Suppressor macrophage (primary cell): ENCODE measurements around the gene SDHB.
"Not testable (repeated sequence)": the region's sequence is repeated elsewhere in the genome, so short reads cannot be mapped to it uniquely, and the experiment has no call there.

Source experiments
- DNase-seq, 4 experiments: peaks; one replicate each; pipeline ENCODE4 v3.0.0-alpha.2; 2020 to 2022

Gene SDHB

GRCh38 chr1:17075470-17076255 is 21.8 kb upstream of the SDHB start:
- DNase-seq = peak; percentile 68 to 84 (median 78)

DNA sequence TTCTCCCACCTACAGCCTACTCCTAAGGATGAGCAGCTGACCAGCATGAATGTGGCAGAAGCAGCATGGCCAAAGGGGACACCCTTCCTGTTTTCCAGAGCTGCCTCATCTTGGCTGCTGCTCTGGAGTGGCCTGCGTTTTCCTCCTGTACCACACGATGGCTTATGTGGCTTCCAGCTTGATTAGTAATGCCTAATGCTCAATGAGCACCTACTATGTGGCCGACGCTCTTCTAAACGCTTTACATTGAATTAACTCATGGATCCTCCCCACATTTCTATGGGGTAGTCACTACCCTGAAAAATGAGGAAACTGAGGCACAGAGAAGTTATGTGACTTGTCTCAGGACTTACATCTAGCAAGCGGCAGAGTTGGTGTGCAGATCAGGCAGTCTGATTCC is 18.0 kb upstream of the SDHB start:
- DNase-seq = no peak

DNA sequence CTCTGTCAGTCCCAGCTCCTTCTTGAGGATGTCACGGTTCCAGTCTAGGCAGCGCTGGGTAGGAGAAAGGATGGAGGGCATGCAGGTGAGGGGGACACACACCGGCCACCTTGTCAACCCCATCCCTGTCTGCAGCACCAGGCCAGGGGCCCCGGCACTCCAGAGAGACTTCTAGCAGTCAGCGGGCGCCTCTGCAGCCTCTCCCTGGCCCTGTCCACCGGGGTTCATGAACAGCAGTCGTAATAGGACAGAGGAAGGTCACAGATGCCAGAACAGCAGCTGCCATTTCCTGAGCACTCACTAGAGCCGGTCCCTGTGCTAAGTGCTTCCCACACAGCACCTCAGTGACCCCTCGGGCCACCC is 16.3 kb upstream of the SDHB start:
- DNase-seq = no peak

GRCh38 chr1:17069452-17070162 is 15.8 kb upstream of the SDHB start:
- no peak for DNase-seq

GRCh38 chr1:17068789-17069188 is 15.0 kb upstream of the SDHB start:
- DNase-seq = no peak

GRCh38 chr1:17067465-17068240 is 13.8 kb upstream of the SDHB start:
- DNase-seq = no peak

DNA sequence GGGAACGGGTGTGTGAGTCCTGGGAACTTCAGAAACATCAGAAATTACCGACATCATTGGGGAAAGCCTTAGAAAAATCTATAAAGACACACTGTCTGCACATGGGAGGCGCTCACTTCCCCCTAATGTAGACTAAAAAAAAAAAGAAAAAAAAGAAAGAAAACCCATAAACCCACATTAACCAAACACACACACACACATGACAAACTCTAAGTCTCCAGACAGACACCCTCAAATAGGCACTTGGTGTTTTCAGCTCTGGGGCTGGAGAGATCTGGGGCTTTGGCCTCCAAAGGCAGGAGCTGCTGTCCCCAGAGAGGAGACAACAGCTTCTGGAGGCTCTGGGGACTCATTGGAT is 13.2 kb upstream of the SDHB start:
- peak in 2 of 4 experiments; percentile 58 to 61 for DNase-seq

- DNase-seq = peak; percentile 39 to 84 (median 71)
Observed at GRCh38 chr1:17066361-17067068, 12.7 kb upstream of the SDHB start.

DNA sequence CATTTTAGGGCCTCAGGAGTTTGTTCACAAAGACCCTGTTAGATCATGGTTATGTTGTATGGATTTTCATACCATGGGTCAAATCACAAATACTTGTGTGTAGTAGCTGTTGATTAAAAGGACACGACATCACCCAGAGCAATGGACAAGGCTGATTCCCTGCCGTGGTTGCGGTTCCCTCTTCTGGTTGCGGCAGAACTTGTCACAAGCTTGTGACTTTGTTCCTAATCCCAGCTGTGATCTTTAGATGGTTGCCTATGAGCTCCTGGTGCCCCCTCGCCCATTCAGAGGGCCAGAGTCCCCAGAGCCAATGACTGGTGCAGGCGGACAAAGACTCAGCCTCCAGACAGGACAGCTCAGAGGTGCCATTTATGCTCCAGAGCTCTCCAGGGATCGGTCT is 11.8 kb upstream of the SDHB start:
- peak; percentile 59 to 77 (median 73) for DNase-seq

- not testable (repeated sequence) for DNase-seq
Observed at GRCh38 chr1:17062751-17063150, 8.9 kb upstream of the SDHB start.

DNA sequence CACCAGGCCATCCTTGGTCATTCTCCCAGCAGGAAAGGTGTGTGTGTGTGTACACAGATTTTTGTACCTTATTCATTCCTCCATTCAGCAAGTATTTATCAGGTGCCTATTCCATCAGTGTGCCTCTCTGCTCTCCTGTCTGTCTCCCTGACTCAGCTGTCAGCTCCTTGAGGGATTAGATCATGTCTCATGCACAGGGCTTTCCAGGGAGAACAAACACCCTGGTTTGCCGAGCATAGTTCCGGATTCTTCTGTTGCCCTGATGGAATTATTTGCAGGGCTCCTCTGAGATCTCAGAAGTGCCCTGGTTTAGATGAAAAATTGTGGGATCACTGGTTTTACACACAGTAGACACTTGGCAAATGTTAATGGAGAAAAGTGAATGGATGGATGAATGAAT is 8.1 kb upstream of the SDHB start:
- DNase-seq = no peak

- DNase-seq = peak; percentile 55 to 73 (median 68)
Observed at GRCh38 chr1:17061486-17061885, 7.7 kb upstream of the SDHB start.

DNA sequence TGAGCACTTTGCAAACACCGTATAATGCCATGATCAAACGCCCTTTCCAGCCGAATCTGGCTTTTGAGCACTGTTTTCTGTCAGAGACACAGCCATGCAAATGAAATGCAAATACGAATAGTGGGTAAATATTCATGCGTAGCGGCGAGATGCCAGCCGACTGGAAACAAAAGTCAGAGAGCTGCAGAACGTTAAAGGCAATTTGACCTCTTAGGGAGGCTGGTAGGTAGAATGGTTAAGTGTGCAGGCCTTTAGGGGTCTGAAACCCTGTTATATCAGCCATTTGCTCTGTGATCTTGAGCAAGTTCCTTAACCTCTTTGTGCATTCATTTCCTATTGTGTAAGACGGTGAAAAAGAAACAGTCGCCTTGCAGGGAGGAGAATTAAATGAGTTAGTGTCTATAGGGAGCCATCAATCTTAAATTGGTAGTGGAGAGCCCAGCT is 6.5 kb upstream of the SDHB start:
- DNase-seq = peak; percentile 38 to 77 (median 56)

DNA sequence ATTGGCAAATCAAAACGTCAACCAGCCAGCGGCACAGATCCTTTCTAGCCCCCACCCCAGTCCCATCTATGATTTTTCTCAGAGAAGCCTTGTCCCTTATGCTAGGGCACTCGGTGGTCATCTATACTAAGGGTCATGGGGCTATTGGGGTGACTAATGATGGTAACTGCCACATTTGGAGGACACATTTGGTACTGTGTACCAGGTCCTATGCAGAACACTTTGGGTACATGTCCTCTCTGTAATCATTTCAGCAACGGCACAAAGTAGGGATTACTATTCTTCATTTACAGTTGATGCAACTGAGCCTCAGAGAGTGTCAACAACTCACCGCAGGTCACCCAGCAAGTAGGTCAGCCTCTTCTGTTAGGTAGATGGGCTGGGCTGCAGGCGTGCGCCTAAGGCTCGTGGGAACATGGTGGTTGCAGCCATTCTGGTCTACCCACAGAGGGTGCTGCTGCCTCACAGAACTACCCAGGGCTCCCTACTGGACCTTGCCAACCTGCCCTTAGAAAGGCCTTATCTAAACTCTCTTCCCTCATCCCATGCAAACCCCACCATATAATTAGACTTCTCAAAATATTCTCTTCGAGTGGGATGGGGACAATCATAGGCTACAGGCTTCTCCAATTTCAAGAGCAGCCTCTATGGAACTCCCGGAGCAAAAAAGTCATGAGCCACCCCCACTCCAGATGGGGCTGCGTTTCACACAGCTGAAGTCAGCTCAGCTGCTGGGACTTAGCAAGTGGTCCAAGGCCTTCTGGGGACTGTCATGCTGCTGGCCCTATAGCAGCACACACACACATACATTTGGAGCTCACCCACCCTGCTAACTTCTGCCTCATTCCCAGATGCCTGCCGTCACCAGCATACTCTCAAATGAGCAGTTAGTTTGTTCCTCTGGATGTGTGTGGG is 5.8 kb upstream of the SDHB start:
- DNase-seq = peak; percentile 80 to 88 (median 84)

- DNase-seq = no peak
Observed at GRCh38 chr1:17056551-17056950, 2.7 kb upstream of the SDHB start.

DNA sequence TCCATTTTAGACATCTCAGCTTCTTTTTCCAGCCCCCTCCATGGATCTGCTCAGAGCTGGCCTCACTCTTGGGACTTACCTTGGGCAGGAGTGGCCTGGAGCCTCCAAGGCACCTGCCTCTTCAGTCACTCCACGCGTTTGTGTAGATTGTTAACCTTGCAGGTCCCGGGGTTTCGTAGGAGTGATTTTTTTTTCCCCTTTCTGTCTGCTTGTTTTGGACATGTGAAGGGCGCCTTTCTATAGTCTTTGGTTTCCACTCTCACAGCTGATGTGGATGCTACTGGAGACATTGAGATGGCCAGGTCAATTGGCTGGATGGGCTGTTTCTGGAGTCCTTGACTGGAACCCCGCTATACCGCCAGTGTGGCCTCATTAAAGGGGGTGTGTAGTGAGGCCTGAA is 2.0 kb upstream of the SDHB start:
- no peak for DNase-seq

GRCh38 chr1:17053086-17053684 is 647 bp downstream of the SDHB start:
- peak; percentile 23 to 46 (median 38) for DNase-seq

- DNase-seq = peak; percentile 20 to 63 (median 44)
Observed at GRCh38 chr1:17052641-17053040, 1.2 kb downstream of the SDHB start.

DNA sequence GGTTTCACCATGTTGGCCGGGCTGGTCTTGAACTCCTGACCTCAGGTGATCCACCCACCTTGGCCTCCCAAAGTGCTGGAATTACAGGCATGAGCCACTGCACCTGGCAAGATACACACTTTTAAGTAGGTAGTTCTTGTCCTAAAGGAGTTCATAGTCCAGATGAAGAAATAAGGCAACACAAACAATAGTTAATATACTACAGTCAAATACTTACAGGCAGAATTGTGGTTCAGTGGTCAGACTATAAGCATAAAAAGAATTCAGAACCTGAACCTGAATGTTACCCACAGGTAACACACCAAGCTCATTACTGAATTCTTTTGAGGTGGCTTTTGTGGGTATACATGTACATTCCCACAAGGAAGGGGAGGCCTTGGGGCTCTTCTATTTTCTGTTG is 1.8 kb downstream of the SDHB start:
- no peak for DNase-seq

DNA sequence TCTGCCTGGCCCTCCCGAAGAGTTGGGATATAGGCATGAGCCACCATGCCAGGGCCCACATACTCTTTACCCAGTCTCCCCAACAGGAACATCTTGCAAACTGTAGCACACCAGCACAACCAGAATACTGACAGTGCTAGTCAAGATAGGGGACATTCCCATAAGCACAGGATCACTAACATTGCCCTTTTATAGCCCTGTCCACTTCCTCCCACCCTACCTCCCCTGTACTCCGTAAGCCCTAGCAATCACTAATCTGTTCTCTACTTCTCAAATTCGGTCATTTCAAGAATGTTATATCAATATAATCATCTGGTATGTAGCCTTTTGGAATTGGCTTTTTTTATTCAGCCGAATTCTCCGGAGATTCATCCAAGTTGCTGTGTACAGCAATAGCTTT is 5.9 kb downstream of the SDHB start:
- DNase-seq = no peak

DNA sequence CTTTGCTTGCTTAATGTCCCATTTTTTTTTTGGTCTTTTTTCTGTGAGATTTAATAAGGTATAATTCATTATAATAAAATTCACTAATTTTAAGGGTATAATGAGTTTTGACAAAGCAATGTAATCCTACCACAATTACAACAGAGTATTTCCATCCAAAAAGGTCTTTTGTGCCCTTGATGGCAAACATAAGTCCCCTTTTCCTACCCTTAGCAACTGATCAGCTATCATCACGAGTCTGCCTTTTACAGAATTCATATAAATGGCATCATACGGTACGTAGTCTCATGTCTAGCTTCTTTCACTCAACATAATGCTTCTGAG is 7.5 kb downstream of the SDHB start:
- DNase-seq = no peak
